ENCODE results near the gene PSMB3.
A peak's percentile ranks its signal among the peaks of the same experiment; 100 is the strongest.

PSMB3 gene

DNA sequence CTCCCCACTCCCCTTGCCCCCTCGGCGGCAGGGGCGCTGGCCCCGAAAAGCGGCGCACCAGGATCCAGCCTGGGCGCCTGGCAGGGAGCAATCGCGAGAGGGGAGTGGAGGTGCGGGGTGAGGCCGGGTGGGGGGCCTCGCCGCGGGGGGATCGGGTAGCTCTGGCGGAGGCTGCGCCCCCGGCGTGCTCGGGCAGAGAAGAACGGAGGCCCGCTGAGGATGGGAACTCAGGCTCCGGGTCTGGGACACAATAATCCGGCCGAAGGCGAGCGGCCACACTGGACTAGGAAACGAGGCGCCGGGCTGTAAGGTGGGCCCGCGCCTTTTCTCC is 3.7 kb upstream of the PSMB3 start:
- Histone ChIP-seq H2AFZ (ENCODE audit: low read length) (peak overlapping the region; percentile 65), H3K27ac (ENCODE audit: low read length) (no peak overlapping the region)

DNA sequence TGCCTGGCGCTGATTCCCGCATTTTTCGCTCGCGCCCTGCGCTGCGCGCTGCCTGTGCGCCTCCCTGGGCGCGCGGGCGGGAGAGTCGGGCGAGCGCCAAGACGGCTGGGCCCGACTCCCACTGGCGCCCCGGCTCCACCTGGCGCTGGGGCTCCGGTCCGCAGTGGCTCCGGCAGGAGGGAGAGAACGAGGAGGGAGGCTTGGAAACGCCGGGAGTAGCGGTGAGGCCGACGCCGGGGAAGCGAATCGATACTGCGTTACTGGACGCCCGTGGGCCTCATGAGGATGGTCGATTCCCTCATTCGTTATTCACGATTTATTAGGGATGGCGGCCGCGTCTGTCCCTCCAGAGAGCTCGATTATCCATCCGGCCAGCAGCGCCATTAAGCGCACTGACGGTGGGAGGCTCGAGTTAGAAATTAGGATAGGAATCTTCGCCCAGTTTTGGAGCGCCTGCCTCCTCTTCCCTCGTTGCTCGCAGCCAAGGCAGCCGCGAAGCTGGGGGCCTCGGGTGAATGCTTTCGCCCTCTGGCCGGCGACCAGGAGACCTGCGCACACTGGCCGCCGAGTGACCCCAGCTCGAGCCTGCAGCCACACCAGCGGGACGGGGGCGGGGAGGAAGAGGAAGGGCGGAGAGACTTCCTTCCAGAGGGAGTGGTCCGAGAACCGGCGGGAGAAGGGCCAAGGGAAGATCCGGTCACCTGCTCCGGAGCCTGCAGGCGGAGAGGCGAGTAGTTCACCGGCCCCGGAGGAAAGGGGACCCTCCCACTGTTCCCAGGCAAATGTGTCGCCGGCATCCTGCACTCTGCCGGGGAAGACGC is 3.1 kb upstream of the PSMB3 start:
- peaks cover 25% of the 10 kb centered on the region for H3F3A ChIP-seq (ENCODE audit: insufficient read depth, low read length)
- H3K27me3 ChIP-seq (replicated peaks; ENCODE audit: insufficient read depth, low read length), result peaks cover 22% of the 10 kb centered on the region
- peak overlapping the region; percentile 65 for H2AFZ ChIP-seq (ENCODE audit: low read length)
- no peaks in the 10 kb centered on the region for H3K9me2 ChIP-seq (replicated peaks; ENCODE audit: insufficient read depth, low read length)
- TF ChIP-seq EZH2 (optimal IDR thresholded peaks at IDR 0.05; ENCODE audit: low read depth, low read length), result no peak
- no peak for TF ChIP-seq EZH2phosphoT487 (IDR thresholded peaks at IDR 0.05; ENCODE audit: low read length)
- TF ChIP-seq, protein P1, sequence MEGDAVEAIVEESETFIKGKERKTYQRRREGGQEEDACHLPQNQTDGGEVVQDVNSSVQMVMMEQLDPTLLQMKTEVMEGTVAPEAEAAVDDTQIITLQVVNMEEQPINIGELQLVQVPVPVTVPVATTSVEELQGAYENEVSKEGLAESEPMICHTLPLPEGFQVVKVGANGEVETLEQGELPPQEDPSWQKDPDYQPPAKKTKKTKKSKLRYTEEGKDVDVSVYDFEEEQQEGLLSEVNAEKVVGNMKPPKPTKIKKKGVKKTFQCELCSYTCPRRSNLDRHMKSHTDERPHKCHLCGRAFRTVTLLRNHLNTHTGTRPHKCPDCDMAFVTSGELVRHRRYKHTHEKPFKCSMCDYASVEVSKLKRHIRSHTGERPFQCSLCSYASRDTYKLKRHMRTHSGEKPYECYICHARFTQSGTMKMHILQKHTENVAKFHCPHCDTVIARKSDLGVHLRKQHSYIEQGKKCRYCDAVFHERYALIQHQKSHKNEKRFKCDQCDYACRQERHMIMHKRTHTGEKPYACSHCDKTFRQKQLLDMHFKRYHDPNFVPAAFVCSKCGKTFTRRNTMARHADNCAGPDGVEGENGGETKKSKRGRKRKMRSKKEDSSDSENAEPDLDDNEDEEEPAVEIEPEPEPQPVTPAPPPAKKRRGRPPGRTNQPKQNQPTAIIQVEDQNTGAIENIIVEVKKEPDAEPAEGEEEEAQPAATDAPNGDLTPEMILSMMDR (IDR thresholded peaks at IDR 0.05; ENCODE audit: low read length), result no peak
- no peaks in the 10 kb centered on the region for H3K36me3 ChIP-seq (replicated peaks; ENCODE audit: insufficient read depth, low read length)
- peaks cover 22% of the 10 kb centered on the region for H3K4me1 ChIP-seq (ENCODE audit: low read length)
- H3K4me2 ChIP-seq (ENCODE audit: low read depth, low read length), result peak overlapping the region; percentile 99
- H3K4me3 ChIP-seq (ENCODE audit: low read length), result peak overlapping the region; percentile 93
- H4K20me1 ChIP-seq (ENCODE audit: insufficient read depth, low read length), result no peaks in the 10 kb centered on the region
- no peak for DNase-seq
- H3K9me3 ChIP-seq (replicated peaks; ENCODE audit: insufficient read depth, low read length), result no peaks in the 10 kb centered on the region
- peaks cover 19% of the 10 kb centered on the region for H3K79me2 ChIP-seq (ENCODE audit: low read length)
- no peak overlapping the region for H3K27ac ChIP-seq (ENCODE audit: low read length)
- peak overlapping the region; percentile 21; the same call in 1 of the 2 replicates for H3K9ac ChIP-seq (ENCODE audit: low read length)

More for the DNA sequence above, 3.7 kb upstream of the PSMB3 start:
- Histone ChIP-seq H3K79me2 (ENCODE audit: low read length) (peaks cover 13% of the 10 kb centered on the region), H3K9ac (ENCODE audit: low read length) (peak overlapping the region; percentile 21; the same call in 1 of the 2 replicates), H3K4me3 (ENCODE audit: low read length) (peak overlapping the region; percentile 93), H3K27me3 (replicated peaks; ENCODE audit: insufficient read depth, low read length) (peaks cover 22% of the 10 kb centered on the region), H3K4me1 (ENCODE audit: low read length) (peaks cover 20% of the 10 kb centered on the region), H3K9me3 (replicated peaks; ENCODE audit: insufficient read depth, low read length) (no peaks in the 10 kb centered on the region), H3F3A (ENCODE audit: insufficient read depth, low read length) (peaks cover 25% of the 10 kb centered on the region), H3K4me2 (ENCODE audit: low read depth, low read length) (peak overlapping the region; percentile 99), H3K9me2 (replicated peaks; ENCODE audit: insufficient read depth, low read length) (no peaks in the 10 kb centered on the region), H4K20me1 (ENCODE audit: insufficient read depth, low read length) (no peaks in the 10 kb centered on the region), H3K36me3 (replicated peaks; ENCODE audit: insufficient read depth, low read length) (no peaks in the 10 kb centered on the region)
- TF ChIP-seq EZH2phosphoT487 (IDR thresholded peaks at IDR 0.05; ENCODE audit: low read length) (no peak), EZH2 (optimal IDR thresholded peaks at IDR 0.05; ENCODE audit: low read depth, low read length) (no peak)
- TF ChIP-seq, protein P1 (IDR thresholded peaks at IDR 0.05; ENCODE audit: low read length), result no peak
- no peak for DNase-seq

DNA sequence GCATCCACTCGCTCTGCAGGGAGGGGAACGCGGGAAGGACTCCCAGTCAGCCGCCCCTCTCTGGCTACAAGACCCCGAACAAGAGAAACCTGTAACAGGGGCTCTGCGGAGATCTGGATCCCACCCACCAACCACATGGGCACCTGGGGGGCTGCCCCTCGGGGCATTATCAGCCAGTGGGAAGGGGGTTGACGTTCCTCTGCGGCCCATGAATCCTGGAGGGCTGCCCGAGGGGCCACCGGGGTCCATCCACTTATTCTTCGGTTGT is 2.6 kb upstream of the PSMB3 start:
- Histone ChIP-seq H3K4me3 (ENCODE audit: low read length) (peak overlapping the region; percentile 93), H4K20me1 (ENCODE audit: insufficient read depth, low read length) (no peaks in the 10 kb centered on the region), H3F3A (ENCODE audit: insufficient read depth, low read length) (peaks cover 25% of the 10 kb centered on the region), H2AFZ (ENCODE audit: low read length) (0 out of 2 replicates have a peak overlapping the region, but pooled peaks have one; percentile 65), H3K79me2 (ENCODE audit: low read length) (peaks cover 25% of the 10 kb centered on the region), H3K36me3 (replicated peaks; ENCODE audit: insufficient read depth, low read length) (no peaks in the 10 kb centered on the region), H3K4me2 (ENCODE audit: low read depth, low read length) (peak overlapping the region; percentile 99), H3K4me1 (ENCODE audit: low read length) (peaks cover 22% of the 10 kb centered on the region), H3K9ac (ENCODE audit: low read length) (no peak overlapping the region; the same call in 1 of the 2 replicates), H3K9me2 (replicated peaks; ENCODE audit: insufficient read depth, low read length) (no peaks in the 10 kb centered on the region), H3K27me3 (replicated peaks; ENCODE audit: insufficient read depth, low read length) (peaks cover 22% of the 10 kb centered on the region), H3K27ac (ENCODE audit: low read length) (no peak overlapping the region), H3K9me3 (replicated peaks; ENCODE audit: insufficient read depth, low read length) (no peaks in the 10 kb centered on the region)
- no peak for DNase-seq
- TF ChIP-seq EZH2 (optimal IDR thresholded peaks at IDR 0.05; ENCODE audit: low read depth, low read length) (no peak), EZH2phosphoT487 (IDR thresholded peaks at IDR 0.05; ENCODE audit: low read length) (no peak)
- TF ChIP-seq, protein P1 (IDR thresholded peaks at IDR 0.05; ENCODE audit: low read length), result no peak
